Fibroblast of the aortic adventitia (primary cell): ENCODE data around the gene TTC1. TPM values are rescaled to one million over a fixed set of nuclear protein-coding genes. Genes with fewer than 3 reads are reported as not detected.

Source experiments
- DNase-seq: peaks from one replicate; pipeline ENCODE4 v3.0.0-alpha.2; 2010; ENCODE audit warnings: low read depth
- H3K4me3 ChIP-seq: 2 replicates; pipeline ENCODE4 v1.5.1; 2011; ENCODE audit warnings: low read depth, mild to moderate bottlenecking, control low read depth, low read length, moderate library complexity
- total RNA-seq: library from RNA; depleted of rRNA; stranded (reverse); fragments of >200 nt; gene quantifications from 2 replicates; pipeline ENCODE4 v1.2.3, GENCODE V29; 2012; ENCODE audit warnings: low replicate concordance
- TF ChIP-seq, protein P1 (sequence below): IDR thresholded peaks from 2 replicates; pipeline ENCODE4 v1.5.1; 2011; ENCODE audit warnings: mild to moderate bottlenecking, low read length, control low read depth, inconsistent platforms; ENCODE audit not compliant: insufficient read depth

Gene TTC1
- total RNA-seq, 1 donor: 56.4 TPM

DNA sequence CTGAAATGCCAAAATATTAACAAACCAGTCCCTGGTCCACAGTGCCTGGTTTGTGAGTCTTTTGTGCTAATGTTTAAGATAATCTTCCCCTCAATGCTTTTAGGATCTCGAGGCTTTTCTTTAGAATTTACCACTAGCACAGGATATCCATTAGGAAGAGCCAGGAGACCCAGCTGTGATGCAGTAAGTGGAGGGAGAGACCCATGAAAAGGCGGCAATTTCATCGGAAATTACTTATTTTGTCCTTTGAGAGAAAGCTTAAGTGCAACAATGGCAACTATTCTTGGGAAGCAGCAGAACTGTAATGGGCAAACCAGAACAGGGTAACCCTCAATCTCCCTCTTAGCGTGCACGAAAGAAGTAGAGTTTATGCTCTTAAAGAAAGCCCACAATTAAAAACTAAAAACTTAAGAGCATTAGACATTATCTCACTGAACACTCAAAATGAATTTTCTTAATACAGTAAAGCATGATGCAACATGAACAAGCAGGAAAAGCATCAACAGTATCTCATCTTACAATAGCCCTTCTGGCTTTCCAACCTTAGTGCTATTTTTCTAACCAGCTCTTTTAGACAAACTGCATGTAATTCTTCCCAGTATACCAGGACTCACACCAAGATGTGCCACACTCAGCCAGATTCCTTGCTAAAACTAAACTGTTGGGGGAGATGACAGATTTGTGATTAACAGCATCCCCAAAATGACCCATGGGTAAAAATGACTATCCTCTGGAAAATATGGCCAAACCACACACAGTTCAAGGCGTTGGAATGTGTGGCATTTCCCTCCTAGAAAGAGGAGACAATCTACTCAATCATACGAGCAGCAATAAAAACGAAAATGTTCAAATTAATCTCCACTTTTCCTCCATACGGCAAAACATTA, 73.9 kb downstream of the TTC1 start:
- peak overlapping the region; percentile 3 for H3K4me3 ChIP-seq
- peak; percentile 94 for DNase-seq
- TF ChIP-seq, protein P1, sequence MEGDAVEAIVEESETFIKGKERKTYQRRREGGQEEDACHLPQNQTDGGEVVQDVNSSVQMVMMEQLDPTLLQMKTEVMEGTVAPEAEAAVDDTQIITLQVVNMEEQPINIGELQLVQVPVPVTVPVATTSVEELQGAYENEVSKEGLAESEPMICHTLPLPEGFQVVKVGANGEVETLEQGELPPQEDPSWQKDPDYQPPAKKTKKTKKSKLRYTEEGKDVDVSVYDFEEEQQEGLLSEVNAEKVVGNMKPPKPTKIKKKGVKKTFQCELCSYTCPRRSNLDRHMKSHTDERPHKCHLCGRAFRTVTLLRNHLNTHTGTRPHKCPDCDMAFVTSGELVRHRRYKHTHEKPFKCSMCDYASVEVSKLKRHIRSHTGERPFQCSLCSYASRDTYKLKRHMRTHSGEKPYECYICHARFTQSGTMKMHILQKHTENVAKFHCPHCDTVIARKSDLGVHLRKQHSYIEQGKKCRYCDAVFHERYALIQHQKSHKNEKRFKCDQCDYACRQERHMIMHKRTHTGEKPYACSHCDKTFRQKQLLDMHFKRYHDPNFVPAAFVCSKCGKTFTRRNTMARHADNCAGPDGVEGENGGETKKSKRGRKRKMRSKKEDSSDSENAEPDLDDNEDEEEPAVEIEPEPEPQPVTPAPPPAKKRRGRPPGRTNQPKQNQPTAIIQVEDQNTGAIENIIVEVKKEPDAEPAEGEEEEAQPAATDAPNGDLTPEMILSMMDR: no peak

DNA sequence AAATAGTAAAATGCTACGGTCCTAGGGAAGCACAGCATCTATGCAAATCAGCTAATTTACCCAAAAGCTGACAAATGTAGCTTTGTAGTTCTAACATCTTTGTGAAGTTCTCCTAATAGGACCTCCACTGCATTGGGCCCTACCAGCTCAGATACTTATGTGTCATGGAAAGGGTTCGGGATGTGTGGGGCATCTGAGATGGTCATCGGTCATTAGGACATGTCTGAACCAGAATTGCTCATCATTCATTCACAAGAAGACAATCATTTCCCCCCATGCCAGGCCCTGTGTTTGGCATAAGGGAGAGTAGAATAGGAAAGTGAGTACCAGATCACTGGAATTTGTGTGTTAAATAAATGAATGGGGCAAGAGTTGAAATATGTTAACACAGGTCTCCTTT, 74.6 kb downstream of the TTC1 start:
- TF ChIP-seq, protein P1: no peak
- no peak for DNase-seq
- H3K4me3 ChIP-seq: peak overlapping the region; percentile 36

DNA sequence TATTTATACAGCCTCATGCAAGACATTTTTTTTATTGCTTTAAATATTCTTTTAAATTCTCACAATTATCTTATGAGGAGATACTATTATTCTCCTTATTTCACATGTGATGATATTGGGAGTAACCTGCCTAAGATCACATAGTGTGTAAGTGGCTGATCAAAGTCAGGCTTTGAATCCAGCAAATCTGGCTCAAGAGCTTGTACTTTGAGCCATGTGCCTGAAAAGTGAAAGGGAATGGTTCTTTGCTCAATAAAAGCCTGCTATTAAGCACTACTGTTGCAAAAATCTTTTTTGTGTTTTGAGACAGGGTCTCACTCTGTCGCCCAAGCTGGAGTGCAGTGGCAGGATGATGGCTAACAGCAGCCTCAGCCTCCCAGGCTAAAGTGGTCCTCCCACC, 75.2 kb downstream of the TTC1 start:
- no peak overlapping the region for H3K4me3 ChIP-seq
- TF ChIP-seq, protein P1: no peak
- no peak for DNase-seq

DNA sequence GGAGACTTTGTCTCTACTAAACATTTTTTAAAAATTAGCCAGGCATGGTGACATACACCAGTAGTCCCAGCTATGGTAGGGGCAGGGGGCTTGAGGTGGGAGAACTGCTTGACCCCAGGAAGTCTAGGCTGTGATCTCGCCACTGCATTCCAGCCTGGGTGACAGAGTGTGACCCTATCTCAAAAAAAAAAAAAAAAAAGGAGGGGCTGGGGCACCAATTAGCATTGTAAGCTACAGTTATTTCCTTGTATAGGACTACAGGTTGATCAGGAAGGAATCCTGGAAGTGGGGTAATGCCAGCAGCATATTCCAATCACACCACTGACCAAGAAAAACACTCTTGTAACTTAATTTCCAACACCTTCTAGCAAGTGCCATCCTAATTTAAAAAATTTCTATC, 78.3 kb downstream of the TTC1 start:
- TF ChIP-seq, protein P1: no peak
- no peak for DNase-seq

DNA sequence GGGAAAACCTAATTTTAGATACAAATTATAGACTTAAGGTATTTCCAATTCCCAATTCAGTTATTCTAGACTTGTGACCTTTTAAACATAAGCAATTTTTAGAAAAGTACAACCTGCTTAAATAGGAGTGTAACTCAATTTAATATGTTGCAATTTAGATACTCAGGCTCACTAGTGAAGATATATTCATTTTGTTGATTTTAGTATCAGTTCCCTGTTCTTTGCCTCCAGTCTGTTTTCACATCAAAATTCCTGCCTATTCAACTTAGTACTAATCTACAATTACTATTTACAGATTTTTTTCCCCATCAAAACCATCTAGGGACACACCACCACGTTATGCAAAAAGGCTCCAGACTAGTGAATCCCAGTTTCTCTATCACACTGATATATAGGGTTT, 79.9 kb downstream of the TTC1 start:
- H3K4me3 ChIP-seq: no peak overlapping the region
- no peak for DNase-seq
- TF ChIP-seq, protein P1: no peak

More for the DNA sequence above, 78.3 kb downstream of the TTC1 start:
- no peak overlapping the region for H3K4me3 ChIP-seq

DNA sequence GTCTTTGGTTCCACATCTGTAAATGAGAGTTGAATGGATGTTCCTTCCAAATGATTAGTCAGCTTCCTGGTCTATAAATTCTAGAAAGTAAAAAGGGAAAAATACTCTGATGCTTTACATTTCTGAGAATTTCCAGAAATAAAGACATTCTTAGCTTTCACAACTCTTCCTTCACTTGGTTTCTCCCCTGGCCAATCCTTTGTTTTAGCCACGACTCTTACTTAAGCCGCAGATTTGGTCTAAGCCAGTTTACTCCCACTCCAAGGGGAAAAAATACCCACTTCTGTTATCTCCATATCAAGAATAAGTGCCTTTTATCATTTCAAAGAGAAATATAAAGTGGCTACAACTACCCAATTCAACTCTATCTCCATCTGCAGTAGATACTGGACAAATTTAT, 80.6 kb downstream of the TTC1 start:
- no peak overlapping the region for H3K4me3 ChIP-seq
- TF ChIP-seq, protein P1: no peak
- DNase-seq: no peak
